Measurements from ENCODE around the gene HMX3. TPM values are rescaled to one million over a fixed set of nuclear protein-coding genes. Genes with fewer than 3 reads are reported as not detected.

Gene HMX3
- total RNA-seq, 2 experiments from 2014 or later = 0.34 TPM; not detected in 1

GRCh38 chr10:123136221-123136805 lies 543 bp downstream of the HMX3 start:
- peaks cover 0 to 41% of the 10 kb centered on the region in 2 experiments for H3K9me3 ChIP-seq (ENCODE audit: control insufficient read depth in 1 of 2, insufficient read depth in 1 of 2, low read length in 2 of 2)
- H3K4me1 Mint-ChIP-seq (ENCODE audit: low read depth) = peaks cover 56% of the 10 kb centered on the region
- CTCF ChIA-PET = no interaction called here
- no peaks in the 10 kb centered on the region for H3K36me3 Mint-ChIP-seq (ENCODE audit: low read depth)
- no peaks in the 10 kb centered on the region for H3K9me3 Mint-ChIP-seq
- H3K4me1 ChIP-seq (ENCODE audit: insufficient read depth, low read length) = peaks cover 64% of the 10 kb centered on the region
- H3K27ac Mint-ChIP-seq = no peak overlapping the region
- H3K27me3 Mint-ChIP-seq = peaks cover 90% of the 10 kb centered on the region
- H3K27me3 ChIP-seq (ENCODE audit: control insufficient read depth in 1 of 2, insufficient read depth in 2 of 2, low read length in 2 of 2) = peaks cover 82 to 92% of the 10 kb centered on the region in 2 experiments
- DNase-seq (no peak), ATAC-seq (ENCODE audit: poor library complexity) (no peak)
- no peak overlapping the region for H3K4me3 ChIP-seq (ENCODE audit: low read length)
- no peak for TF ChIP-seq CTCF (IDR thresholded peaks at IDR 0.05)
- H3K4me3 Mint-ChIP-seq = peak overlapping the region; percentile 89
- POLR2A ChIA-PET = no interaction called here
- no peaks in the 10 kb centered on the region for H3K36me3 ChIP-seq (ENCODE audit: insufficient read depth, low read length)
- no peak overlapping the region for H3K27ac ChIP-seq (ENCODE audit: low read depth in 1 of 2, low read length in 2 of 2)
- intact Hi-C loops (cut with DNase I, micrococcal nuclease) = no loop called here

- DNase-seq (peak in 3 of 14 experiments; percentile 21 to 43 (median 40)), ATAC-seq (ENCODE audit: poor library complexity) (no peak)
- ChIA-PET POLR2A (no interaction called here), CTCF (no interaction called here)
- intact Hi-C loops (cut with DNase I, micrococcal nuclease) = no loop called here
- Histone ChIP-seq H3K9me3 (ENCODE audit: control insufficient read depth in 1 of 2, insufficient read depth in 1 of 2, low read length in 2 of 2) (peaks cover 0 to 43% of the 10 kb centered on the region in 2 experiments), H3K36me3 (ENCODE audit: insufficient read depth, low read length) (no peaks in the 10 kb centered on the region), H3K4me3 (ENCODE audit: low read length) (peak overlapping the region; percentile 7), H3K27me3 (ENCODE audit: control insufficient read depth in 1 of 2, insufficient read depth in 2 of 2, low read length in 2 of 2) (peaks cover 84 to 96% of the 10 kb centered on the region in 2 experiments), H3K27ac (ENCODE audit: low read depth in 1 of 2, low read length in 2 of 2) (no peak overlapping the region), H3K4me1 (ENCODE audit: insufficient read depth, low read length) (peaks cover 65% of the 10 kb centered on the region)
- peaks cover 63% of the 10 kb centered on the region for H3K4me1 Mint-ChIP-seq (ENCODE audit: low read depth)
- TF ChIP-seq CTCF (IDR thresholded peaks at IDR 0.05) = no peak
- no peaks in the 10 kb centered on the region for H3K36me3 Mint-ChIP-seq (ENCODE audit: low read depth)
- no peaks in the 10 kb centered on the region for H3K9me3 Mint-ChIP-seq
- H3K27ac Mint-ChIP-seq = peak overlapping the region; percentile 49
- peaks cover 91% of the 10 kb centered on the region for H3K27me3 Mint-ChIP-seq
- H3K4me3 Mint-ChIP-seq = peak overlapping the region; percentile 89
Measured at GRCh38 chr10:123136806-123137642, 1.3 kb downstream of the HMX3 start.

- ChIA-PET POLR2A (interaction anchor here (2.0 to 4.0 kb wide), 2 partner anchors 11 to 15 kb away, joined by 9 to 23 read pairs; partner anchors contain the start of gene BUB3), CTCF (no interaction called here)
- Histone ChIP-seq H3K4me1 (ENCODE audit: insufficient read depth, low read length) (peaks cover 70% of the 10 kb centered on the region), H3K4me3 (ENCODE audit: low read length) (no peak overlapping the region), H3K9me3 (ENCODE audit: control insufficient read depth in 1 of 2, insufficient read depth in 1 of 2, low read length in 2 of 2) (peaks cover 0 to 54% of the 10 kb centered on the region in 2 experiments), H3K27ac (ENCODE audit: low read depth in 1 of 2, low read length in 2 of 2) (no peak overlapping the region), H3K27me3 (ENCODE audit: control insufficient read depth in 1 of 2, insufficient read depth in 2 of 2, low read length in 2 of 2) (peaks cover 88 to 97% of the 10 kb centered on the region in 2 experiments), H3K36me3 (ENCODE audit: insufficient read depth, low read length) (no peaks in the 10 kb centered on the region)
- intact Hi-C loops (cut with DNase I, micrococcal nuclease) = no loop called here
- TF ChIP-seq CTCF (IDR thresholded peaks at IDR 0.05) = no peak
- no peak for DNase-seq
- Mint-ChIP-seq H3K4me1 (ENCODE audit: low read depth) (peaks cover 65% of the 10 kb centered on the region), H3K36me3 (ENCODE audit: low read depth) (no peaks in the 10 kb centered on the region), H3K9me3 (no peaks in the 10 kb centered on the region), H3K27ac (no peak overlapping the region), H3K27me3 (peaks cover 90% of the 10 kb centered on the region), H3K4me3 (peak overlapping the region; percentile 30)
- no peak for ATAC-seq (ENCODE audit: poor library complexity)
Measured at GRCh38 chr10:123139165-123139520, 3.4 kb downstream of the HMX3 start.
